ENCODE data around the gene PNMA8B.

DNA sequence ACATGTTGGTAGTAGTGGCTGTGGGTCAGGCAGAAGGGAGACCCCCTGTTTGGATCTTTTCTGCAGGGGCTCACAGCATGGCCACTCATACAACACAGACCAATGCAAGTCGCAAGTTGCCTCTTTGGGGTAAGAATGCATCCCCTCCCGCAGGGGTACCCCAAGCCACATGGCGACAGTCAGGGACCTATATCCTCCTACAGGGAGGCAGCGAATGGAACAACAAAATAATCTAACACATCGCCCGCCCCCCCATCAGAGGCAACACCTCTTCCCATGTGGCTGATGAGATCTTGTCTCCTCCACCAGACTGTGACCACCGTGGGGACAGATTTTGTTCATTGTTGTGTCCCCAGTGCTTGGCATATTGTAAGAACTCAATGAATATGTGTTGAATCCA is 40.7 kb upstream of the PNMA8B start:
- TF ChIP-seq CTCF (IDR thresholded peaks at IDR 0.05), result no peak
- no peak for TF ChIP-seq EZH2 (IDR thresholded peaks at IDR 0.05)
- TF ChIP-seq EZH2phosphoT487 (IDR thresholded peaks at IDR 0.05), result no peak
